ENCODE data around the gene HIVEP3. TPM values are rescaled to one million over a fixed set of nuclear protein-coding genes. Genes with fewer than 3 reads are reported as not detected.

HIVEP3 gene
- total RNA-seq, 1 experiment from 2014 or later = 0.55 TPM

DNA sequence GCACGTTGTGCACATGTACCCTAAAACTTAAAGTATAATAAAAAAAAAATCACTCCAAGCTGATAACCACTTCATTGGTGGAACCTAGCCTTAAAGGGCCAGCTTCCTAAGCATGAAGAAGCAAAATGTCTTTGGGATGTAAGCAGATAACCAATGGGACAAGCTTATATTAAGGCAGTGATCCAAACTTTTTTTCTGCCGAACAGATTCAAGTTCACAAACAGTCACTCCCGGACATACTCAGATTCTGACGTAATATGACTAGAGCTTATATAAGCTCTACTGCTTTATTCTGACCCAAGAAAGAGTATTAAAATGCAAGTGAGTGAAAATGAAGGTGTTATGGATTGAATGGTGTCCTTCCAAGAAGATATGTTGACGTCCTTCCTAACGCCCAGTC, 44.9 kb upstream of the HIVEP3 start:
- DNase-seq (ENCODE audit: low spot score) (no peak), ATAC-seq (no peak)
- H3K4me1 Mint-ChIP-seq = peaks cover 6% of the 10 kb centered on the region
- H3K27me3 Mint-ChIP-seq (ENCODE audit: low read depth) = no peaks in the 10 kb centered on the region; the same call in 1 of the 2 replicates
- no peak overlapping the region for H3K4me3 Mint-ChIP-seq
- ChIA-PET CTCF (no interaction called here), POLR2A (no interaction called here)
- H3K36me3 Mint-ChIP-seq = no peaks in the 10 kb centered on the region
- TF ChIP-seq NFATC4 (CRISPR knock-in tag; IDR thresholded peaks at IDR 0.05) (no peak), PRRX2 (CRISPR knock-in tag; IDR thresholded peaks at IDR 0.05) (no peak), KAT7 (CRISPR knock-in tag; IDR thresholded peaks at IDR 0.05; ENCODE audit: borderline replicate concordance) (no peak), JUN (CRISPR knock-in tag; IDR thresholded peaks at IDR 0.05) (no peak), GABPB1 (CRISPR knock-in tag; IDR thresholded peaks at IDR 0.05) (no peak), FOXJ3 (CRISPR knock-in tag; IDR thresholded peaks at IDR 0.05; ENCODE audit: borderline replicate concordance) (no peak)
- TF ChIP-seq, protein P1, sequence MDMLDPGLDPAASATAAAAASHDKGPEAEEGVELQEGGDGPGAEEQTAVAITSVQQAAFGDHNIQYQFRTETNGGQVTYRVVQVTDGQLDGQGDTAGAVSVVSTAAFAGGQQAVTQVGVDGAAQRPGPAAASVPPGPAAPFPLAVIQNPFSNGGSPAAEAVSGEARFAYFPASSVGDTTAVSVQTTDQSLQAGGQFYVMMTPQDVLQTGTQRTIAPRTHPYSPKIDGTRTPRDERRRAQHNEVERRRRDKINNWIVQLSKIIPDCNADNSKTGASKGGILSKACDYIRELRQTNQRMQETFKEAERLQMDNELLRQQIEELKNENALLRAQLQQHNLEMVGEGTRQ (CRISPR knock-in tag; IDR thresholded peaks at IDR 0.05) = no peak
- TF ChIP-seq, protein P2, sequence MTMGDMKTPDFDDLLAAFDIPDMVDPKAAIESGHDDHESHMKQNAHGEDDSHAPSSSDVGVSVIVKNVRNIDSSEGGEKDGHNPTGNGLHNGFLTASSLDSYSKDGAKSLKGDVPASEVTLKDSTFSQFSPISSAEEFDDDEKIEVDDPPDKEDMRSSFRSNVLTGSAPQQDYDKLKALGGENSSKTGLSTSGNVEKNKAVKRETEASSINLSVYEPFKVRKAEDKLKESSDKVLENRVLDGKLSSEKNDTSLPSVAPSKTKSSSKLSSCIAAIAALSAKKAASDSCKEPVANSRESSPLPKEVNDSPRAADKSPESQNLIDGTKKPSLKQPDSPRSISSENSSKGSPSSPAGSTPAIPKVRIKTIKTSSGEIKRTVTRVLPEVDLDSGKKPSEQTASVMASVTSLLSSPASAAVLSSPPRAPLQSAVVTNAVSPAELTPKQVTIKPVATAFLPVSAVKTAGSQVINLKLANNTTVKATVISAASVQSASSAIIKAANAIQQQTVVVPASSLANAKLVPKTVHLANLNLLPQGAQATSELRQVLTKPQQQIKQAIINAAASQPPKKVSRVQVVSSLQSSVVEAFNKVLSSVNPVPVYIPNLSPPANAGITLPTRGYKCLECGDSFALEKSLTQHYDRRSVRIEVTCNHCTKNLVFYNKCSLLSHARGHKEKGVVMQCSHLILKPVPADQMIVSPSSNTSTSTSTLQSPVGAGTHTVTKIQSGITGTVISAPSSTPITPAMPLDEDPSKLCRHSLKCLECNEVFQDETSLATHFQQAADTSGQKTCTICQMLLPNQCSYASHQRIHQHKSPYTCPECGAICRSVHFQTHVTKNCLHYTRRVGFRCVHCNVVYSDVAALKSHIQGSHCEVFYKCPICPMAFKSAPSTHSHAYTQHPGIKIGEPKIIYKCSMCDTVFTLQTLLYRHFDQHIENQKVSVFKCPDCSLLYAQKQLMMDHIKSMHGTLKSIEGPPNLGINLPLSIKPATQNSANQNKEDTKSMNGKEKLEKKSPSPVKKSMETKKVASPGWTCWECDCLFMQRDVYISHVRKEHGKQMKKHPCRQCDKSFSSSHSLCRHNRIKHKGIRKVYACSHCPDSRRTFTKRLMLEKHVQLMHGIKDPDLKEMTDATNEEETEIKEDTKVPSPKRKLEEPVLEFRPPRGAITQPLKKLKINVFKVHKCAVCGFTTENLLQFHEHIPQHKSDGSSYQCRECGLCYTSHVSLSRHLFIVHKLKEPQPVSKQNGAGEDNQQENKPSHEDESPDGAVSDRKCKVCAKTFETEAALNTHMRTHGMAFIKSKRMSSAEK (CRISPR knock-in tag; IDR thresholded peaks at IDR 0.05; ENCODE audit: borderline replicate concordance) = no peak
- no peak overlapping the region for H3K27ac Mint-ChIP-seq
- H3K9me3 Mint-ChIP-seq = peaks cover 13% of the 10 kb centered on the region

DNA sequence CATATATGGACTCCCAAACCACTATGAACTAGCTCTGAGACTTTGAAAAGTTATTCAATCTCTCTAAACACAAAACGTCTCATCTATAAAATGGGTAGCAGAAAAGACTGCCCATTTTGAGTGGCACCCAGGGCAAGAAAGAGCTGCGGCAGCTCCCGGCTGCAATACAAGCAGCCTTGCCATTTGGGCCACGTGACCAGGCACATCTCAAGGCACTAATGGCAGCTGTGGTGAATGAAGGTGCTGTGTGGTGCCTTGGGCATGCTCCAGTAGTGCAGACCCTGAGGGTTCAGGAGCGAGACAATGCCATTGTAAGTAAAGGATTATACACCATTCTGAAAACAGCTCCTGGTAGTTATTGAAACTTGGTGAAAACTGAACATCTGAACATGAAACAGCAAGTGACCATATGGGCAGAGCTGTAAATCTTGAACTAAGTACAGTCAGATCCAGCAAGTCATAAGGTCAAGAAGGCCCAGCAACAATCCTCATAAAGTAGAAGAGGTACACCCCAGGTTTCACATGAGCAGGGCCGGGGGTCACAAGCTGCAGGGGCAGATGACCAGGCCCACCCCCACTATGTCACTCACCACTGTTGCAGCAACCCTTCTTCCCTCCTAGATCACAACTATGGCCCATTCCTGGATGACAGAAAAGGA, 39.4 kb upstream of the HIVEP3 start:
- H3K9me3 Mint-ChIP-seq = 0 out of 2 replicates have a peak, but pooled peaks cover 3% of the 10 kb centered on the region
- H3K4me1 Mint-ChIP-seq = peaks cover 26% of the 10 kb centered on the region
- H3K27me3 Mint-ChIP-seq (ENCODE audit: low read depth) = no peaks in the 10 kb centered on the region; the same call in 1 of the 2 replicates
- POLR2A ChIA-PET = no interaction called here
- DNase-seq (ENCODE audit: low spot score) (no peak), ATAC-seq (no peak)
- no peak for TF ChIP-seq RORB (CRISPR knock-in tag; IDR thresholded peaks at IDR 0.05)
- no peak for TF ChIP-seq SP1 (CRISPR knock-in tag; conservative IDR thresholded peaks at IDR 0.05)
- no peak for TF ChIP-seq NFYB (CRISPR knock-in tag; conservative IDR thresholded peaks at IDR 0.05; ENCODE audit: low read depth)
- no peak for TF ChIP-seq FOXP1 (CRISPR knock-in tag; IDR thresholded peaks at IDR 0.05; ENCODE audit: borderline replicate concordance)
- H3K36me3 Mint-ChIP-seq = no peaks in the 10 kb centered on the region
- H3K27ac Mint-ChIP-seq = no peak overlapping the region
- H3K4me3 Mint-ChIP-seq = no peak overlapping the region
- CTCF ChIA-PET = no interaction called here

DNA sequence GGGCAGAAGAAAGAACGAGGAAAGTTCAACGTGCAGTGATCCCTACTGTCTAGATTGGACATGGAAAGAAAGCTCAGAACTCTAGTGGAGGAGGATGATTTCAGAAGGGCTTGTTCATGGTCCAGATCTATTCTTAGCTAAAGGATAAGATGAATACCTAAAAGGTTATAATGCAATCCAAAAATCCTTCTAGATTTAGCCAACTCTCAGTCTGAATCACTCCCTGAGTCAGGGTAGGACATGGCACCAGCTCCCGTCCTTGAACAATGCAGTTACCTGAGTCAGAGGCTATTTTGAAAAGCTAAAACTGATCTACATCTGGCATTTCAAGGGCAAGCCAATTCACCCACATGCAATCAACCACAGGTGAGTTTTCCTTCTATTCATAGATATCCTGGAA, 38.8 kb upstream of the HIVEP3 start:
- Mint-ChIP-seq H3K9me3 (0 out of 2 replicates have a peak, but pooled peaks cover 3% of the 10 kb centered on the region), H3K27ac (no peak overlapping the region), H3K4me3 (no peak overlapping the region), H3K36me3 (no peaks in the 10 kb centered on the region), H3K4me1 (peaks cover 26% of the 10 kb centered on the region), H3K27me3 (ENCODE audit: low read depth) (no peaks in the 10 kb centered on the region; the same call in 1 of the 2 replicates)
- no peak for ATAC-seq
- TF ChIP-seq, protein P3, sequence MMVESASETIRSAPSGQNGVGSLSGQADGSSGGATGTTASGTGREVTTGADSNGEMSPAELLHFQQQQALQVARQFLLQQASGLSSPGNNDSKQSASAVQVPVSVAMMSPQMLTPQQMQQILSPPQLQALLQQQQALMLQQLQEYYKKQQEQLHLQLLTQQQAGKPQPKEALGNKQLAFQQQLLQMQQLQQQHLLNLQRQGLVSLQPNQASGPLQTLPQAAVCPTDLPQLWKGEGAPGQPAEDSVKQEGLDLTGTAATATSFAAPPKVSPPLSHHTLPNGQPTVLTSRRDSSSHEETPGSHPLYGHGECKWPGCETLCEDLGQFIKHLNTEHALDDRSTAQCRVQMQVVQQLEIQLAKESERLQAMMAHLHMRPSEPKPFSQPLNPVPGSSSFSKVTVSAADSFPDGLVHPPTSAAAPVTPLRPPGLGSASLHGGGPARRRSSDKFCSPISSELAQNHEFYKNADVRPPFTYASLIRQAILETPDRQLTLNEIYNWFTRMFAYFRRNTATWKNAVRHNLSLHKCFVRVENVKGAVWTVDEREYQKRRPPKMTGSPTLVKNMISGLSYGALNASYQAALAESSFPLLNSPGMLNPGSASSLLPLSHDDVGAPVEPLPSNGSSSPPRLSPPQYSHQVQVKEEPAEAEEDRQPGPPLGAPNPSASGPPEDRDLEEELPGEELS (CRISPR knock-in tag; IDR thresholded peaks at IDR 0.05) = no peak
- TF ChIP-seq NFATC4 (CRISPR knock-in tag; IDR thresholded peaks at IDR 0.05) = no peak
- no peak for DNase-seq (ENCODE audit: low spot score)
- POLR2A ChIA-PET = no interaction called here
- CTCF ChIA-PET = no interaction called here

Measured in WTC11 (cell line).